Right cardiac atrium (tissue), 5 donors: ENCODE measurements around the gene NOLC1. TPM values are rescaled to one million over a fixed set of nuclear protein-coding genes. Genes with fewer than 3 reads are reported as not detected.

Experiments
- ATAC-seq, 2 donors: fragments of 200-7000 bp; cut with Tn5 transposase; one replicate each; pipeline versions ENCODE4 v1.8.0 to v1.9.1; 2020; ENCODE audit warnings: moderate library complexity in 2 of 2, mild to moderate bottlenecking in 1 of 2
- DNase-seq, 3 donors: peaks; one replicate each; pipeline ENCODE4 v3.0.0-alpha.2; 2020
- H3K27ac ChIP-seq: one replicate; pipeline ENCODE4 v1.5.1; 2013; ENCODE audit warnings: mild to moderate bottlenecking, low read length, control low read depth, moderate library complexity
- H3K27me3 ChIP-seq: one replicate; pipeline ENCODE4 v1.6.1; 2013; ENCODE audit not compliant: control insufficient read depth, insufficient read depth
- H3K4me1 ChIP-seq: one replicate; pipeline ENCODE4 v1.6.1; 2013; ENCODE audit warnings: low read length; ENCODE audit not compliant: control insufficient read depth, insufficient read depth
- H3K4me3 ChIP-seq: one replicate; pipeline ENCODE4 v1.5.1; 2013; ENCODE audit warnings: low read length, control low read depth
- H3K9me3 ChIP-seq: one replicate; pipeline ENCODE4 v1.6.1; 2013; ENCODE audit warnings: low read length; ENCODE audit not compliant: control insufficient read depth
- WGBS: extraction: QIAGEN DNeasy Blood & Tissue Kit; methylation state at CpG from one replicate; pipeline ENCODE4 v1.1.7; 2013; 5-methylcytosine and 5-hydroxymethylcytosine counted together
- intact Hi-C, 4 donors: fragments of 100-400 bp; cut with DNase I; formaldehyde crosslinking; loops; one replicate each; pipeline versions ENCODE4 v1.11.0 to v1.14.0; 2022 to 2023
- polyA plus RNA-seq: library from polyadenylated mRNA; stranded (reverse); fragments of 200-250 nt; gene quantifications from one replicate; pipeline ENCODE4 v1.2.3, GENCODE V29; 2013
- total RNA-seq, 4 donors: library from RNA; stranded (reverse); fragmentation: NEBNext Ultra II Directional; extraction: Animal tissue kit (Norgen Biotek cat#: 25700); gene quantifications; one replicate each; pipeline ENCODE4 v1.2.1, GENCODE V29; 2021
- donor health status: healthy with polysubstance abuse.
- donor health status: DM: no; HTN: yes; CAD: no.
- donor health status: DM: no; HTN: no; CAD: no.
- donor health status: DM: no; HTN: yes; CAD: no; lungs with severe emphysema.
- donor health status: DM: yes; HTN: yes; CAD: no.

Gene NOLC1
- total and polyA plus RNA-seq, 5 donors, result 18.4 to 38.0 (median 30.1) TPM

DNA sequence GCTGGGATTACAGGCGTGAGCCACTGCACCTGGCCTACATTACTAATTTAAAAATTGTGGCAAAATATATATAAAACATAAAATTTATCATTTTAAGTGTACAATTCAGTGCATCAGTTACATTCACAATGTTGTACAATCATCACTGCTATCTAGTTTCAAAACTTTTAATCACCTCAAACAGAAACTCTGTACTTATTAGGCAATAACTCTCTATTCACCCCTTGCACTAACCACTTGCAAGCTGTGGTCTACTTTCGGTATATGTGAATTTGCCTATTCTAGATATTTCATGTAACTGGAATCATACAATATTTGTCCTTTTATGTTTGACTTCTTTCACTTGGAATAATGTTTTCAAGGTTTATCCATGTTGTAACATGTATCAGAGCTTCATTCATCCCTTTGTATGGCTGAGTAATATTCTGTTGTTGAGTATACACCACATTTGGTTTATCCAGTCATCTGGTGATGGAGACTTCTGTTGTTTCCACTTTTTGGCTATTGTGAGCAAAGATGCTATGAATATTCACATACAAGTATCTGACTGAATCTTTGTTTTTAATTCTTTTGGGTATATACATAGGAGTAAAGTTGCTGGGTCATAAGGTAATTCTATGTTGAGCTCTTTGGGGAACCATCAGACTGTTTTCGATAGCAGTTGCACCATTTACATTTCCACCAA is 59.6 kb downstream of the NOLC1 start:
- WGBS, result 81% methylated on average over 3 of the region's 3 CpGs

More for the DNA sequence above, 59.6 kb downstream of the NOLC1 start:
- intact Hi-C loops, result no loop called here
- Histone ChIP-seq H3K4me1 (peaks cover 4% of the 10 kb centered on the region), H3K9me3 (no peaks in the 10 kb centered on the region), H3K27ac (no peak overlapping the region), H3K27me3 (no peaks in the 10 kb centered on the region), H3K4me3 (no peak overlapping the region)
- ATAC-seq (no peak), DNase-seq (no peak)

Other genes with a start within 250 kb of the NOLC1 start
- gene ARMH3, start 96.2 kb upstream of the NOLC1 start, total RNA-seq, result 10 to 100 TPM; 43.2 to 87.3 (median 53.7) TPM
- gene ARMH3, start 96.2 kb upstream of the NOLC1 start, polyA plus RNA-seq, result 38.1 TPM
- 10 to 100 TPM; 10.5 to 12.0 (median 11.1) TPM for gene HPS6, start 87.0 kb upstream of the NOLC1 start, total RNA-seq
- 8.6 TPM for gene HPS6, start 87.0 kb upstream of the NOLC1 start, polyA plus RNA-seq
- 10 to 100 TPM; 48.7 to 90.9 (median 70.3) TPM for gene LDB1, start 32.0 kb upstream of the NOLC1 start, total RNA-seq
- 45.5 TPM for gene LDB1, start 32.0 kb upstream of the NOLC1 start, polyA plus RNA-seq
- gene PPRC1, start 19.3 kb upstream of the NOLC1 start, total RNA-seq, result 10 to 100 TPM; 12.7 to 28.3 (median 15.3) TPM
- 11.6 TPM for gene PPRC1, start 19.3 kb upstream of the NOLC1 start, polyA plus RNA-seq
- gene ELOVL3, start 73.9 kb downstream of the NOLC1 start, total RNA-seq, result under 1 TPM; 0.17 to 0.56 (median 0.32) TPM
- 0.18 TPM for gene ELOVL3, start 73.9 kb downstream of the NOLC1 start, polyA plus RNA-seq
- under 1 TPM; 0.25 to 0.82 (median 0.29) TPM for gene PITX3, start 89.1 kb downstream of the NOLC1 start, total RNA-seq
- 0.52 TPM for gene PITX3, start 89.1 kb downstream of the NOLC1 start, polyA plus RNA-seq
- 10 to 100 TPM; 34.9 to 43.3 (median 36.9) TPM for gene GBF1, start 93.1 kb downstream of the NOLC1 start, total RNA-seq
- 17.2 TPM for gene GBF1, start 93.1 kb downstream of the NOLC1 start, polyA plus RNA-seq
- 10 to 100 TPM in 3 of 4 donors, 1 to 10 TPM in 1; 9.3 to 18.2 (median 15.3) TPM for gene NFKB2, start 243.3 kb downstream of the NOLC1 start, total RNA-seq
- 9.7 TPM for gene NFKB2, start 243.3 kb downstream of the NOLC1 start, polyA plus RNA-seq